ENCODE measurements around the gene SYT1. TPM values are rescaled to one million over a fixed set of nuclear protein-coding genes. Genes with fewer than 3 reads are reported as not detected.

The SYT1 gene
- total RNA-seq, 4 donors from 2014 or later: 9.7 to 24.3 (median 18.3) TPM

DNA sequence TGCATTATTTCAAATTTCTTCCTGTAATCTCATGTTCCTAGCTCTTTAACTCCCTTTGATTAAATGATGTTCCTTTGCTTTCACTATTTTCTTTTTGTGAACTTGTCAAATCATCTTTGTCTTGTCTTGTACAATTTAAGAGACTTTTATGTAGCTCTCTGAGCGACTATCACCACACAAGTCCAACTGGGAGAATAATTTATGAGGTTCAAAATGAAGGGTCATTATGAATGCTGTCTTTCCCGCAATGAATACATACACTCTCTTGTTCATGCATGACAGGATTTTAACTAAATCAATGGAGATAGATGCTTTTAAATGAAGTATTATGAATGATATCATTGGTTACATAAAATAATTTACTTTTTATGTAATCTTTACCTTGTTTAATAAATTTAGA is 418.8 kb downstream of the SYT1 start:
- no peaks in the 10 kb centered on the region for H3K4me1 ChIP-seq
- H3K4me3 ChIP-seq: no peak overlapping the region
- intact Hi-C loops (cut with DNase I; ENCODE audit: low total_unique reads): no loop called here
- H3K27me3 ChIP-seq: no peaks in the 10 kb centered on the region
- no peaks in the 10 kb centered on the region for H3K9me3 ChIP-seq
- H3K36me3 ChIP-seq: no peaks in the 10 kb centered on the region
- TF ChIP-seq, protein P1, sequence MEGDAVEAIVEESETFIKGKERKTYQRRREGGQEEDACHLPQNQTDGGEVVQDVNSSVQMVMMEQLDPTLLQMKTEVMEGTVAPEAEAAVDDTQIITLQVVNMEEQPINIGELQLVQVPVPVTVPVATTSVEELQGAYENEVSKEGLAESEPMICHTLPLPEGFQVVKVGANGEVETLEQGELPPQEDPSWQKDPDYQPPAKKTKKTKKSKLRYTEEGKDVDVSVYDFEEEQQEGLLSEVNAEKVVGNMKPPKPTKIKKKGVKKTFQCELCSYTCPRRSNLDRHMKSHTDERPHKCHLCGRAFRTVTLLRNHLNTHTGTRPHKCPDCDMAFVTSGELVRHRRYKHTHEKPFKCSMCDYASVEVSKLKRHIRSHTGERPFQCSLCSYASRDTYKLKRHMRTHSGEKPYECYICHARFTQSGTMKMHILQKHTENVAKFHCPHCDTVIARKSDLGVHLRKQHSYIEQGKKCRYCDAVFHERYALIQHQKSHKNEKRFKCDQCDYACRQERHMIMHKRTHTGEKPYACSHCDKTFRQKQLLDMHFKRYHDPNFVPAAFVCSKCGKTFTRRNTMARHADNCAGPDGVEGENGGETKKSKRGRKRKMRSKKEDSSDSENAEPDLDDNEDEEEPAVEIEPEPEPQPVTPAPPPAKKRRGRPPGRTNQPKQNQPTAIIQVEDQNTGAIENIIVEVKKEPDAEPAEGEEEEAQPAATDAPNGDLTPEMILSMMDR (IDR thresholded peaks at IDR 0.05): no peak
- no peak for TF ChIP-seq POLR2A (IDR thresholded peaks at IDR 0.05)
- no peak for DNase-seq
- H3K27ac ChIP-seq: no peak overlapping the region

DNA sequence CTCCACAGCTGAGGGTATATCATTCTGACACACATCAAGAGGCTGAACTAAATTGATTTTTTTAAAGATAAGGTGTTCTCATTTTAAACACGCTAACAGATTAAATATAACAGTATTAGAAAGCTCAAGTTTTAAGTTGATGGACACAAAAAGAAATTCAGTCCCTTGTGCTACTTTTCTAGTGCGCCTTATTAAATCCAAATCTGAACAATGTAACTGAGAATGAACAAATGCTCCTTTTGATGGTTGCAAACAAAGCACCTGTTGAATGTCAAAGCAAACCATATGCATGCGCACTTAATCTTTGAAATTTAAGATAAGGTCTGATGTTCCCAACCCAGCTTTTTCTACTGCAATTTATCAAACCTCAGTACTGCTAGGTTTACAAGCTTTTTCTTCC is 424.3 kb downstream of the SYT1 start:
- intact Hi-C loops (cut with DNase I; ENCODE audit: low total_unique reads): no loop called here
- TF ChIP-seq, protein P1 (IDR thresholded peaks at IDR 0.05): no peak
- no peak for TF ChIP-seq POLR2A (IDR thresholded peaks at IDR 0.05)
- no peaks in the 10 kb centered on the region for H3K4me1 ChIP-seq

DNA sequence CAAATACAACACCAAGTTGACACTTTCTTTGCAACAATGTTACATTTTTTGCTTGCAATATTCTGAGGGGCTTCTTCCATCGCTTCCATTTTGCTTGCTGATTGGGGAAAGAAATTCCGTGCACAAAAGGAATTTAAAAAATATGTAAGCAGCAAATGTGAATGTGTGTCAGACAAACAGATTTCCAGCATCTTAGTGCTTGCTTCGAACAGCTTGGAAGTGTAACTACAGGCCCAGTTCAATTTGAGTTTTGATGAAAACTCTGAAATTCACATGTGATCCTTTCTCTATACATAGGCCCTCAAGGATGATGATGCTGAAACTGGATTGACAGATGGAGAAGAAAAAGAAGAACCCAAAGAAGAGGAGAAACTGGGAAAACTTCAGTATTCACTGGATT is 427.1 kb downstream of the SYT1 start:
- no peak for DNase-seq
- no peaks in the 10 kb centered on the region for H3K27me3 ChIP-seq
- no peak overlapping the region for H3K4me3 ChIP-seq
- no peaks in the 10 kb centered on the region for H3K9me3 ChIP-seq
- TF ChIP-seq, protein P1 (IDR thresholded peaks at IDR 0.05): no peak
- TF ChIP-seq POLR2A (IDR thresholded peaks at IDR 0.05): no peak
- intact Hi-C loops (cut with DNase I; ENCODE audit: low total_unique reads): no loop called here
- H3K36me3 ChIP-seq: no peaks in the 10 kb centered on the region
- no peaks in the 10 kb centered on the region for H3K4me1 ChIP-seq
- no peak overlapping the region for H3K27ac ChIP-seq

More for the DNA sequence above, 424.3 kb downstream of the SYT1 start:
- no peaks in the 10 kb centered on the region for H3K36me3 ChIP-seq
- H3K27ac ChIP-seq: no peak overlapping the region
- no peak for DNase-seq
- no peaks in the 10 kb centered on the region for H3K27me3 ChIP-seq
- no peak overlapping the region for H3K4me3 ChIP-seq
- H3K9me3 ChIP-seq: no peaks in the 10 kb centered on the region

DNA sequence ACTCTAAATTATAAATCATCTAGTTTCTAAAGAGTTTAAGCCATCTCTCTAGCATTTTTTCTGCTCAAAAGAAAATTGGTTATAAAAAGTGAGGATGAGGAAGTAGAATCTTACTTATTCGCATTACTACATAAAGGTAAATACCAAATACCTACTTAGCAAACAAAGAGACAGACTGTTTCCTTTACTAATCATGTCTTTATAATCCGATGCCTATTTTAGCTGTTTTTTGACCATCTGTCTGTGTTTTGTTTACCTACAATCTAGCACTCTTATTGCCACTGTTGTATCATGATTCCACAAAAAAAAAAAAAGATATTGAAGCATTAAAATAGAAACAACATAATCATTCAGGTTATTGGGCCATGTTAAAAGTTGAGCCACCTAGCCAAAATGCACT is 430.0 kb downstream of the SYT1 start:
- TF ChIP-seq, protein P1 (IDR thresholded peaks at IDR 0.05): no peak
- no peak for TF ChIP-seq POLR2A (IDR thresholded peaks at IDR 0.05)
- Histone ChIP-seq H3K9me3 (no peaks in the 10 kb centered on the region), H3K27ac (no peak overlapping the region), H3K36me3 (no peaks in the 10 kb centered on the region), H3K4me1 (no peaks in the 10 kb centered on the region), H3K27me3 (no peaks in the 10 kb centered on the region), H3K4me3 (no peak overlapping the region)
- intact Hi-C loops (cut with DNase I; ENCODE audit: low total_unique reads): no loop called here
- no peak for DNase-seq

DNA sequence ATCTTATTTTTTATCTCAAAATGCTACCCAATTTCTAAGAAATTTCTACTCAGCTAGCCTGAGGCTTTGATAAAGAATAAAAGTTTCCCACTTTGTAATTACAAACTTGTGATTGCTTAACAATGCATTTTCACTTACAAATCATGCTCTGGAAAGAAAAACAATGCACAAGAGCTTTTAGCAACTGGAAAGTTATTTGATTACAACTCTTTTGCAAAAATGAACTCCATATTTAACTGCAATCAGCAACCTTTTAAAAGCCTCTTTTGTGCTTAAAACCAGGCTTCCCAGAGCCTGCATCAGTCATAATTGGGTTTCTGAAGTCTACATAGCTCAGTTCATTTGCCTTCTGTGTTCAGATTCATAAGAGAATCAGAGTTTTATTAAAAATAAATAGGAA is 431.0 kb downstream of the SYT1 start:
- TF ChIP-seq POLR2A (IDR thresholded peaks at IDR 0.05): no peak
- TF ChIP-seq, protein P1 (IDR thresholded peaks at IDR 0.05): no peak
- intact Hi-C loops (cut with DNase I; ENCODE audit: low total_unique reads): no loop called here
- no peaks in the 10 kb centered on the region for H3K36me3 ChIP-seq
- DNase-seq: no peak
- no peaks in the 10 kb centered on the region for H3K9me3 ChIP-seq
- no peak overlapping the region for H3K27ac ChIP-seq
- H3K4me3 ChIP-seq: no peak overlapping the region
- H3K27me3 ChIP-seq: no peaks in the 10 kb centered on the region
- H3K4me1 ChIP-seq: no peaks in the 10 kb centered on the region

Data from uterus (tissue), 4 donors.